Measurements from ENCODE around the gene DCUN1D1.

GRCh38 chr3:182970811-182971418 is 9.4 kb downstream of the DCUN1D1 start:
- TF ChIP-seq, protein P1, sequence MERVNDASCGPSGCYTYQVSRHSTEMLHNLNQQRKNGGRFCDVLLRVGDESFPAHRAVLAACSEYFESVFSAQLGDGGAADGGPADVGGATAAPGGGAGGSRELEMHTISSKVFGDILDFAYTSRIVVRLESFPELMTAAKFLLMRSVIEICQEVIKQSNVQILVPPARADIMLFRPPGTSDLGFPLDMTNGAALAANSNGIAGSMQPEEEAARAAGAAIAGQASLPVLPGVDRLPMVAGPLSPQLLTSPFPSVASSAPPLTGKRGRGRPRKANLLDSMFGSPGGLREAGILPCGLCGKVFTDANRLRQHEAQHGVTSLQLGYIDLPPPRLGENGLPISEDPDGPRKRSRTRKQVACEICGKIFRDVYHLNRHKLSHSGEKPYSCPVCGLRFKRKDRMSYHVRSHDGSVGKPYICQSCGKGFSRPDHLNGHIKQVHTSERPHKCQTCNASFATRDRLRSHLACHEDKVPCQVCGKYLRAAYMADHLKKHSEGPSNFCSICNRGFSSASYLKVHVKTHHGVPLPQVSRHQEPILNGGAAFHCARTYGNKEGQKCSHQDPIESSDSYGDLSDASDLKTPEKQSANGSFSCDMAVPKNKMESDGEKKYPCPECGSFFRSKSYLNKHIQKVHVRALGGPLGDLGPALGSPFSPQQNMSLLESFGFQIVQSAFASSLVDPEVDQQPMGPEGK (CRISPR knock-in tag; IDR thresholded peaks at IDR 0.05; ENCODE audit: borderline replicate concordance), result no peak
- TF ChIP-seq ZNF70 (CRISPR knock-in tag; IDR thresholded peaks at IDR 0.05) (no peak), ARNTL (CRISPR knock-in tag; IDR thresholded peaks at IDR 0.05; ENCODE audit: borderline replicate concordance, low read depth) (no peak), TOX (CRISPR knock-in tag; IDR thresholded peaks at IDR 0.05; ENCODE audit: borderline replicate concordance) (no peak), CREB5 (CRISPR knock-in tag; IDR thresholded peaks at IDR 0.05; ENCODE audit: low read depth) (no peak), OSR1 (CRISPR knock-in tag; IDR thresholded peaks at IDR 0.05) (no peak), TCF4 (CRISPR knock-in tag; IDR thresholded peaks at IDR 0.05; ENCODE audit: borderline replicate concordance) (no peak), GLIS3 (CRISPR knock-in tag; IDR thresholded peaks at IDR 0.05) (no peak), ZFP30 (CRISPR knock-in tag; IDR thresholded peaks at IDR 0.05) (no peak), ZNF565 (CRISPR knock-in tag; conservative IDR thresholded peaks at IDR 0.05; ENCODE audit: low read depth) (no peak), ZC3H10 (CRISPR knock-in tag; IDR thresholded peaks at IDR 0.05) (no peak), ZFP3 (CRISPR knock-in tag; IDR thresholded peaks at IDR 0.05) (no peak)

Data from SK-N-SH treated with all-trans-retinoic acid at 6 μM for 48 hours (cell line).